GM19467 (cell line): ENCODE measurements around the gene TESK2.

ENCODE experiments used
- ATAC-seq: cut with Tn5 transposase; IDR thresholded peaks from one replicate; pipeline ENCODE4 v1.9.1; 2021; ENCODE audit warnings: mild to moderate bottlenecking, moderate library complexity; ENCODE audit not compliant: unreplicated experiment

Gene TESK2

GRCh38 chr1:45340816-45341466 lies 150.0 kb downstream of the TESK2 start:
- no peak for ATAC-seq

- peak; percentile 81 for ATAC-seq
These were observed 151.0 kb downstream of the TESK2 start, which contains the start of the genes MUTYH and TOE1 for GRCh38 chr1:45339789-45340558. Gene MUTYH, minus strand, starts transcription at chr1:45340440. Its CDS starts 5,935 bp downstream, at chr1:45334505. Gene TOE1, plus strand, starts transcription at chr1:45340170. Its CDS starts 83 bp downstream, at chr1:45340253.

- ATAC-seq, result no peak
These were observed 153.2 kb downstream of the TESK2 start for GRCh38 chr1:45337630-45338325.

GRCh38 chr1:45335855-45336324 lies 155.1 kb downstream of the TESK2 start:
- no peak for ATAC-seq

GRCh38 chr1:45334308-45335245 lies 156.4 kb downstream of the TESK2 start:
- ATAC-seq, result no peak

- no peak for ATAC-seq
These were observed 158.6 kb downstream of the TESK2 start for GRCh38 chr1:45332346-45332720.

GRCh38 chr1:45331436-45332345 lies 159.3 kb downstream of the TESK2 start:
- ATAC-seq, result no peak

GRCh38 chr1:45329445-45329844 lies 161.5 kb downstream of the TESK2 start:
- ATAC-seq, result no peak

- ATAC-seq, result no peak
These were observed 162.3 kb downstream of the TESK2 start for GRCh38 chr1:45328680-45329079.

GRCh38 chr1:45327644-45328515 lies 163.1 kb downstream of the TESK2 start:
- no peak for ATAC-seq

- peak; percentile 57 for ATAC-seq
These were observed 164.0 kb downstream of the TESK2 start, which contains the start of gene HPDL for GRCh38 chr1:45326627-45327623. Gene HPDL, plus strand, starts transcription at chr1:45326895. Its CDS starts 254 bp downstream, at chr1:45327149.

GRCh38 chr1:45325851-45326506 lies 165.0 kb downstream of the TESK2 start:
- no peak for ATAC-seq

- no peak for ATAC-seq
These were observed 168.4 kb downstream of the TESK2 start for GRCh38 chr1:45322486-45323040.

GRCh38 chr1:45321444-45321843 lies 169.5 kb downstream of the TESK2 start:
- no peak for ATAC-seq

- ATAC-seq, result no peak
These were observed 171.2 kb downstream of the TESK2 start for GRCh38 chr1:45319761-45320160.

- ATAC-seq, result no peak
These were observed 173.8 kb downstream of the TESK2 start for GRCh38 chr1:45317166-45317565.
